ENCODE results near the gene DNAAF8.

DNA sequence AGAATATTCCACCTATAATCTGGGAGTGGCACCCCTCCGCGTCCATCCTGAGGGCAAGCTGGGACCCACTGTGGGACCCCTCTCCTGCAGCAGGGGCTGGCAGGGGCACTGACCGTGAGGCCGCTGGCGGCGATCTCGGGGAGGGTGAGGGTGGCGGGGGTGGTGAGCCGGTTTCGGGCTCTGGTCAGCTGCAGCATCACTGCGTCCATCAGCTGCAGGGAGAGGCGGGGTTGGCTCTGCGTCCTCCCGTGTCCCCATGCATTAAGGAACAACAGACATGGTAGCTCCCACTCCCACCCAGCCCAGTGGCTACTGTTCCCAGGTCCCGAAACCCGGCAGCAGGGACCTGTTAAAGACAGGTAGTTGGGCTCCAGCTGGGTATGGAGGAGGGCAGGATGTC, 64.1 kb downstream of the DNAAF8 start:
- TF ChIP-seq POLR2AphosphoS5 (IDR thresholded peaks at IDR 0.05; ENCODE audit: low read depth, low read length) (no peak), TAF1 (IDR thresholded peaks at IDR 0.05; ENCODE audit: borderline replicate concordance, insufficient read depth, low read length) (no peak)
